ENCODE results near the gene DGKZ.

DNA sequence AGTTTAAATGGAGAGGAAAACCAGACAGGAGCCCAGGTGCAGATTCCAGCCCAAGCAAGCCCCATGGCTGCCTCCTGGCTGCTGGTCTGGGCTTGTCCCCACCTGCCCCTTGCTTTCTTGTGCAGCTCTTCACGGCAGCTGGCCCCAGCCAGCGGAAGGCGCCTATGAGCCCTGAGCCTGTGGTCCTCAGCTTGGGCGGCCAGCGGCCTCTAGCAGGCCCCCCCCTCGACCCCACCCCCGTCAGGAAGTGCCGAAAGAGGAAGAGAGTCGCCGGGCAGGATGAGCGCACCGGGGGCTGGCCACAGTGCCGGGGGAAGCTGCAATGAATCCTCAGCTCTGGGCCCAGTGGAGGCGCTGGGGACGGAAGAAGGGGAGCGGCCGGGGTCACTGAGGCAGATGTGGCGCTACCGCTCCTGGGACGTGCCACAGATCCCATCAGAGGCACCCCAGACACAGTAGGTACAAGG, 2.1 kb upstream of the DGKZ start:
- TF ChIP-seq POLR2AphosphoS5 (IDR thresholded peaks at IDR 0.05; ENCODE audit: low read depth, low read length): no peak
- TF ChIP-seq TAF1 (IDR thresholded peaks at IDR 0.05; ENCODE audit: borderline replicate concordance, low read depth, low read length): no peak

All from GM12892 (cell line).